Measurements from ENCODE around the gene ZDHHC7. TPM values are rescaled to one million over a fixed set of nuclear protein-coding genes. Genes with fewer than 3 reads are reported as not detected.

Gene ZDHHC7
- total and polyA plus RNA-seq, 9 of the 15 experiments (the other 6 are each of a cell fraction or from before 2014, with no cell fraction given) = 1.7 to 49.7 (median 37.4) TPM

DNA sequence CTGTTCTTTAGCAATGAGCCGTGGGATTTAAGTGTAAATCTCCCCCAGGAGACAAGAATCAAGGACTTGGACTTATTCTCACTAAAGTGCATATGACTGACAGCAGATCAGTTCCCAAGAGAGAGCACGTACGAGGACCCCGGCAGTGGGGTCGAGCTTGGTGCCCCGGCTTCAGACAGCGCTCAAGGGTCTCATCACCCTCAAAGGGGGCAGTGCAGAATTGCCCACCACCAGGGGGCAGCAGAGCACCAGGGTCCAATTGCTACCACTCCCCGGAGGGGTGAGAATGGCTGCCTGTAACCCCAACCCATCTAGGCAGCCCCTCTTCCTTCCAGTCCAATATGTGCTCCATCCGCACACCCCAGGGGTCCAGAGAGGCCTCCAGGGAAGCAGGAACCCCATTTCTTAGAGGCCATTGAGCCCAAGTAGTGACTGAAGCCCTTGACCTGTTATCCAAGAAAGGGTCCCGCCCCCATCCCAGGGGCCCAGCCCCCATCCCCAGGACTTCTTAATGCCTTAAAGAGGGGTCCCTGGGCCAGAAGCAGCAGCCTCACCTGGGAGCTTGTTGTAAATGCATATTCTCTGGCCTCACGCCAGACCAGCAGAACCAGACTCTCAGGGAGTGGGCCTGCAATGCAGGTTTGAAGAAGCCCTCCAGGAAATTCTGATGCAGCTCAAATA lies 86.1 kb downstream of the ZDHHC7 start:
- peak overlapping the region; percentile 7; the same call in 1 of the 2 replicates for H3K4me2 ChIP-seq (ENCODE audit: insufficient read depth, low read length)
- H3K4me1 ChIP-seq (replicated peaks in 1 of 2; ENCODE audit: control insufficient read depth in 2 of 2, insufficient read depth in 2 of 2, low read length in 2 of 2) = peaks cover 10 to 54% of the 10 kb centered on the region in 2 experiments
- H3K79me2 ChIP-seq (ENCODE audit: control insufficient read depth, insufficient read depth, low read length) = no peaks in the 10 kb centered on the region
- no peaks in the 10 kb centered on the region for H3K36me3 ChIP-seq (ENCODE audit: control insufficient read depth, insufficient read depth, low read length)
- 12% methylated on average over 10 of the region's 11 CpGs for WGBS (ENCODE audit: insufficient coverage, low coverage, missing lambda C conversion rate)
- DNase-seq (ENCODE audit: extremely low read depth in 1 of 4, low spot score in 3 of 4) (peak; percentile 85 to 88 (median 86)), ATAC-seq (peak; percentile 90), FAIRE-seq (peak; percentile 76)
- intact Hi-C loops (cut with micrococcal nuclease) = loop anchor here (1.0 to 5.0 kb wide), 5 partner anchors 27 to 170 kb away; no protein-coding TSS in a partner anchor
- CTCF ChIA-PET (ENCODE audit: low intra/inter-chr PET ratio) = interaction anchor here (0.6 to 3.5 kb wide), 7 partner anchors 27 to 337 kb away, joined by 3 to 47 read pairs (median 11); no protein-coding TSS in a partner anchor
- H4K20me1 ChIP-seq (replicated peaks; ENCODE audit: control insufficient read depth, insufficient read depth, low read length) = peaks cover 5% of the 10 kb centered on the region; the same call in 1 of the 2 replicates
- peak overlapping the region in 1 of 2 experiments; percentile 47; a peak in 2 of 4 replicates for H3K9ac ChIP-seq (ENCODE audit: insufficient read depth in 1 of 2, low read depth in 2 of 2, low read length in 2 of 2)
- POLR2A ChIA-PET = interaction anchor here (0.5 to 1.6 kb wide), 3 partner anchors 10 to 44 kb away, joined by 3 to 8 read pairs (median 3); no protein-coding TSS in a partner anchor
- H3K27ac ChIP-seq (ENCODE audit: extremely low read depth, low read depth, low read length) = no peak overlapping the region
- H3K4me3 ChIP-seq = no peak overlapping the region
- peaks cover 3 to 10% of the 10 kb centered on the region in 2 experiments; a peak in 2 of 5 replicates for H3K27me3 ChIP-seq (ENCODE audit: control insufficient read depth in 2 of 2, insufficient read depth in 2 of 2, low read length in 2 of 2)
- peaks cover 5% of the 10 kb centered on the region for H3K9me1 ChIP-seq (ENCODE audit: control insufficient read depth, insufficient read depth, low read length)
- no peaks in the 10 kb centered on the region for H3K9me3 ChIP-seq (replicated peaks; ENCODE audit: control insufficient read depth, insufficient read depth, low read depth, low read length)
- BruUV-seq (replicated peaks) = no TSS peak
- in situ Hi-C loops (cut with MboI) = loop anchor here (5.0 kb wide), 1 partner anchor 47 kb away; no protein-coding TSS in a partner anchor
- peak overlapping the region; percentile 81 for H2AFZ ChIP-seq (ENCODE audit: low read depth, low read length)
- no peak for TF ChIP-seq EGR1 (conservative IDR thresholded peaks at IDR 0.05)
- no peak for TF ChIP-seq ZNF76 (CRISPR knock-in tag; IDR thresholded peaks at IDR 0.05; ENCODE audit: borderline replicate concordance)
- TF ChIP-seq, protein P1, sequence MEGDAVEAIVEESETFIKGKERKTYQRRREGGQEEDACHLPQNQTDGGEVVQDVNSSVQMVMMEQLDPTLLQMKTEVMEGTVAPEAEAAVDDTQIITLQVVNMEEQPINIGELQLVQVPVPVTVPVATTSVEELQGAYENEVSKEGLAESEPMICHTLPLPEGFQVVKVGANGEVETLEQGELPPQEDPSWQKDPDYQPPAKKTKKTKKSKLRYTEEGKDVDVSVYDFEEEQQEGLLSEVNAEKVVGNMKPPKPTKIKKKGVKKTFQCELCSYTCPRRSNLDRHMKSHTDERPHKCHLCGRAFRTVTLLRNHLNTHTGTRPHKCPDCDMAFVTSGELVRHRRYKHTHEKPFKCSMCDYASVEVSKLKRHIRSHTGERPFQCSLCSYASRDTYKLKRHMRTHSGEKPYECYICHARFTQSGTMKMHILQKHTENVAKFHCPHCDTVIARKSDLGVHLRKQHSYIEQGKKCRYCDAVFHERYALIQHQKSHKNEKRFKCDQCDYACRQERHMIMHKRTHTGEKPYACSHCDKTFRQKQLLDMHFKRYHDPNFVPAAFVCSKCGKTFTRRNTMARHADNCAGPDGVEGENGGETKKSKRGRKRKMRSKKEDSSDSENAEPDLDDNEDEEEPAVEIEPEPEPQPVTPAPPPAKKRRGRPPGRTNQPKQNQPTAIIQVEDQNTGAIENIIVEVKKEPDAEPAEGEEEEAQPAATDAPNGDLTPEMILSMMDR (IDR thresholded peaks at IDR 0.05 in 2 of 3, conservative IDR thresholded peaks at IDR 0.05 in 1 of 3; ENCODE audit: insufficient read depth in 2 of 3, low read depth in 1 of 3, low read length in 3 of 3) = peak; percentile 95 to 99 (median 97)
- TF ChIP-seq, protein P2, sequence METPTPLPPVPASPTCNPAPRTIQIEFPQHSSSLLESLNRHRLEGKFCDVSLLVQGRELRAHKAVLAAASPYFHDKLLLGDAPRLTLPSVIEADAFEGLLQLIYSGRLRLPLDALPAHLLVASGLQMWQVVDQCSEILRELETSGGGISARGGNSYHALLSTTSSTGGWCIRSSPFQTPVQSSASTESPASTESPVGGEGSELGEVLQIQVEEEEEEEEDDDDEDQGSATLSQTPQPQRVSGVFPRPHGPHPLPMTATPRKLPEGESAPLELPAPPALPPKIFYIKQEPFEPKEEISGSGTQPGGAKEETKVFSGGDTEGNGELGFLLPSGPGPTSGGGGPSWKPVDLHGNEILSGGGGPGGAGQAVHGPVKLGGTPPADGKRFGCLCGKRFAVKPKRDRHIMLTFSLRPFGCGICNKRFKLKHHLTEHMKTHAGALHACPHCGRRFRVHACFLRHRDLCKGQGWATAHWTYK (CRISPR knock-in tag; IDR thresholded peaks at IDR 0.05) = peak; percentile 35; the same call in 1 of the 2 replicates
- TF ChIP-seq NFIC (IDR thresholded peaks at IDR 0.05) = peak; percentile 44
- peak; percentile 24; the same call in 1 of the 2 replicates for TF ChIP-seq MYC (IDR thresholded peaks at IDR 0.05; ENCODE audit: low read depth, low read length)
- no peak for TF ChIP-seq MYC (CRISPR knock-in tag; IDR thresholded peaks at IDR 0.05; ENCODE audit: borderline replicate concordance, low read depth)
- TF ChIP-seq, protein P3, sequence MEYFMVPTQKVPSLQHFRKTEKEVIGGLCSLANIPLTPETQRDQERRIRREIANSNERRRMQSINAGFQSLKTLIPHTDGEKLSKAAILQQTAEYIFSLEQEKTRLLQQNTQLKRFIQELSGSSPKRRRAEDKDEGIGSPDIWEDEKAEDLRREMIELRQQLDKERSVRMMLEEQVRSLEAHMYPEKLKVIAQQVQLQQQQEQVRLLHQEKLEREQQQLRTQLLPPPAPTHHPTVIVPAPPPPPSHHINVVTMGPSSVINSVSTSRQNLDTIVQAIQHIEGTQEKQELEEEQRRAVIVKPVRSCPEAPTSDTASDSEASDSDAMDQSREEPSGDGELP (CRISPR knock-in tag; IDR thresholded peaks at IDR 0.05; ENCODE audit: borderline replicate concordance) = peak; percentile 9; the same call in 1 of the 2 replicates
- TF ChIP-seq, protein P4, sequence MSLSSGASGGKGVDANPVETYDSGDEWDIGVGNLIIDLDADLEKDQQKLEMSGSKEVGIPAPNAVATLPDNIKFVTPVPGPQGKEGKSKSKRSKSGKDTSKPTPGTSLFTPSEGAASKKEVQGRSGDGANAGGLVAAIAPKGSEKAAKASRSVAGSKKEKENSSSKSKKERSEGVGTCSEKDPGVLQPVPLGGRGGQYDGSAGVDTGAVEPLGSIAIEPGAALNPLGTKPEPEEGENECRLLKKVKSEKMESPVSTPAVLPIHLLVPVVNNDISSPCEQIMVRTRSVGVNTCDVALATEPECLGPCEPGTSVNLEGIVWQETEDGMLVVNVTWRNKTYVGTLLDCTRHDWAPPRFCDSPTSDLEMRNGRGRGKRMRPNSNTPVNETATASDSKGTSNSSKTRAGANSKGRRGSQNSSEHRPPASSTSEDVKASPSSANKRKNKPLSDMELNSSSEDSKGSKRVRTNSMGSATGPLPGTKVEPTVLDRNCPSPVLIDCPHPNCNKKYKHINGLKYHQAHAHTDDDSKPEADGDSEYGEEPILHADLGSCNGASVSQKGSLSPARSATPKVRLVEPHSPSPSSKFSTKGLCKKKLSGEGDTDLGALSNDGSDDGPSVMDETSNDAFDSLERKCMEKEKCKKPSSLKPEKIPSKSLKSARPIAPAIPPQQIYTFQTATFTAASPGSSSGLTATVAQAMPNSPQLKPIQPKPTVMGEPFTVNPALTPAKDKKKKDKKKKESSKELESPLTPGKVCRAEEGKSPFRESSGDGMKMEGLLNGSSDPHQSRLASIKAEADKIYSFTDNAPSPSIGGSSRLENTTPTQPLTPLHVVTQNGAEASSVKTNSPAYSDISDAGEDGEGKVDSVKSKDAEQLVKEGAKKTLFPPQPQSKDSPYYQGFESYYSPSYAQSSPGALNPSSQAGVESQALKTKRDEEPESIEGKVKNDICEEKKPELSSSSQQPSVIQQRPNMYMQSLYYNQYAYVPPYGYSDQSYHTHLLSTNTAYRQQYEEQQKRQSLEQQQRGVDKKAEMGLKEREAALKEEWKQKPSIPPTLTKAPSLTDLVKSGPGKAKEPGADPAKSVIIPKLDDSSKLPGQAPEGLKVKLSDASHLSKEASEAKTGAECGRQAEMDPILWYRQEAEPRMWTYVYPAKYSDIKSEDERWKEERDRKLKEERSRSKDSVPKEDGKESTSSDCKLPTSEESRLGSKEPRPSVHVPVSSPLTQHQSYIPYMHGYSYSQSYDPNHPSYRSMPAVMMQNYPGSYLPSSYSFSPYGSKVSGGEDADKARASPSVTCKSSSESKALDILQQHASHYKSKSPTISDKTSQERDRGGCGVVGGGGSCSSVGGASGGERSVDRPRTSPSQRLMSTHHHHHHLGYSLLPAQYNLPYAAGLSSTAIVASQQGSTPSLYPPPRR (CRISPR knock-in tag; IDR thresholded peaks at IDR 0.05; ENCODE audit: borderline replicate concordance) = no peak

All from K562 (cell line).